ENCODE measurements around the gene C1QL2.

C1QL2 gene

DNA sequence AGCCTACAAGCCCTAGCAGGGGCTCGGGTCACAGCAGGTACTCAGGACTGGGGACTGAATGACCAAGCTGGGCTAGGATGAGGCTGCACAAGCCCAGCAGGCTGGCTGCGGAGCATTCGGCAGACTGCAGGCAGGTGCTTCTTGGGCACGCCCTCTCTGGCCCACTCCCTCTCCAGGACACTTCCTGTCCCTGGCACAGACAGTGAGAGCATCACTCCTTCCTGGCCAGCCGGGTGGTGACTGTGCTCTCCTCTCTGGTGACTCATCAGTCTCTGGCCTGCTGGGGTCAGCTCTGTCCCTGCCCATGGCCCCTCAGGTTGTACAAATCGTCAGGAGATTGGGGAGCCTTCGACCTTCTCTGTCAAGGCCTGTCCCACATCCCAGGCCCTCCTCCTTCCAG, 22.5 kb downstream of the C1QL2 start:
- no peak for DNase-seq

DNA sequence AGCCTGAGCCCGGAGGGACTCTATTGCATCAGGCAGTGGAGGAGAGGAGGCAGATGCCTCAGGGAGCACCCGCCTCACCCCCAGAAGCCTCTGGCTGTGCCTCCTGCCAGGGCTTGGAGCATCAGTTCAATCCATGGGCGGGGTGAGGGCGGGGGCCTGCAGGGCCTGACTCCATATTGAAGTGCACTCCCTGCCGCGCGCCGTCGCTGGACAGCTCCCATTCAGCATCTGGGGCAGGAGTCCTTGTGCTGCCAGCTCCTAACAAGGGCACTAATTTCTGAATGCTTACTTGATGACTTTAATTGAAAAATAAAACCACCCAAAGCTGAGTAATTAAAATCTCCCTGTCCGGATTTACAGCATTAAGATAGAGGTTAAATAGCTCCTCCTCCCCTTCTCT, 23.8 kb downstream of the C1QL2 start:
- no peak for DNase-seq

DNA sequence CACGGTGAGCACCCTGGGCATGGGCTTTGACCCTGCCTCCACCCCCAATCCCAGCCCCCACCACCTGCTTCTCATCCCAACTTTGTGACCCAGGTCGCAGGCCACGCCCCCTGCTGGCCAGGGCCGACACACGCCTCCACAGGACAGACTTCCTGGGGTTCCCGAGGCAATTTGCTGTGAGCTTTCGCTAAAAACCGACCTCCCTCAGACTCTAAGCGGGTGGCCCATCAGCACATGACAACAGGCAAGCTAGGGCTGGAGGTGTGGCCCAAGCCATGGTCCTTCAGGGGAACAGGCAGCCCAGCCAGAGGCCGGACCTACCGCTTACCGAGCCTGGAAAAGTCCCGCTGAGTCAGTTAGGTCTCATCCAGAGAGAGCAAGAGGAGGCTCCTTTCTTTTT, 31.9 kb downstream of the C1QL2 start:
- DNase-seq = no peak

DNA sequence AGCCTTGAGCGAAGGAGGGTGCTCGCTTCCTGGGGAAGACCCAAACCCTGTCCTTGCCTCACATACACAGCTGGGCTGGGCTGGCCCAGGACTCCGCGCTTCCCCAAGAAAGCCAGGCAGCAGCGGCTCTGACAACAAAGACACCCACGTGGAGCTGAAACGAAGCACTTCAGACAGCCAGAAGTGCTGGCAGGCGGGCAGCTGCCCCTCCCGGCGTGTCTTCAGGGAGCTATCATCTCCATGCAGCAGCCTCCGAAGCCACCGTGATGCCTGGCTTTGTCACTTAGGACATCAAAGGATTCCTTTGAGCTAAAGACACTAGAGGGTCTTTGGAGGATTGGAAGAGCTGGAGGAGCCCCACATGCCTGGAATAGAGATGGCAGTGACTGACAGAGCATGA, 35.2 kb downstream of the C1QL2 start:
- DNase-seq = no peak

DNA sequence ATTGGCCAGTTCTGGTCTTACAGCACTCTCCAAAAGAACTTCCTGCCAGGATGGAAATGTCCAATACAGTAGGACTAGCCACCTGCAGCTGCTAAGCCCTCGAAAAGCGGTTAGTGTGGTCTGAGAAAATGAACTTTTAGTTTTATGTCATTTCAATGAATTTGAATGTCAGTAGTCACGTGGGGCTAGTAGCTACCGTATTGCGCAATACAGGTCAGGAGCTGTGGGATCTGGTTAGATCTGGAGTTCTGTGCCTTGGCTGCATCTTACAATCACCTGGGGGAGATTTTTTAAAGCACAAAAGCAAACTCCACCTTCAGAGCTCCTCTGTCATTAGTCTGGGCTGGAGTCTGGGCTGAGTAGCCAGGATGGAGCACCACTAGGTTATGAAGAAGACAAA, 35.9 kb downstream of the C1QL2 start:
- DNase-seq = no peak

DNA sequence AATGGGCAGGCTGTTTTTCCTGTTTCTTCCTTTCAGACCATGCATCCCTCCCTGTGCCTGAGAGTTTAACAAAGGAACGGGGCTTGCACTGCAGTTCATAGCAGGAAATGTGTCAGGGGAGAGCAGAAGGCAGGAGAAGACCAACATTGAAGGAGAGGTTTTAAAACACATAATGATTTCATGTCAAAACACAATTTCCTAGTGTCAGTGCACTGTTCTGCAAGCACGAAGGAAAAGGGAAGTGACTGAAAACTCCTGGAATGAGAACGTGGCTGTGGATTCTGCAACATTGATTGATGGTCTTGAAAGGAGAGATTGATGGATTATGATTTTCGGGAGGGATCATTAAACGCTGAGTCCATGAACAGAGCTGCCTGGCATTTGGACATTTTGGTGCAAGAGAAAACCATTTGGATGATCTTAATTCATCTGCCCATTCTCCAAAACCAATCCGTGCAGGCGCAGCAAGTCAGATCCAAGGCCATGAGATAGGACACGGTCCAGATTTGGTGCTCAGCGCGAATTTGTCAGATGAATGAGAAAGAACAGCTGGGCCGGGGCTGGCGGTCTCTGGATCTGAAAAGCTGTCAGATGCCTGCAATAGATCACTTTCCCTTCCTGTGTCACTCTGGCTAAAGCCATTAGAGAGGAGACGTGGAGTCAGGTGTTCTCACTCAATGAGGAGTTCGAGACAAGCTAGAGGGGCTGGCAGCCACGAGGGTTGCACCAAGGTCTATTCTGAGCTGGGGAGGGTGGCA, 38.4 kb downstream of the C1QL2 start:
- no peak for DNase-seq

DNA sequence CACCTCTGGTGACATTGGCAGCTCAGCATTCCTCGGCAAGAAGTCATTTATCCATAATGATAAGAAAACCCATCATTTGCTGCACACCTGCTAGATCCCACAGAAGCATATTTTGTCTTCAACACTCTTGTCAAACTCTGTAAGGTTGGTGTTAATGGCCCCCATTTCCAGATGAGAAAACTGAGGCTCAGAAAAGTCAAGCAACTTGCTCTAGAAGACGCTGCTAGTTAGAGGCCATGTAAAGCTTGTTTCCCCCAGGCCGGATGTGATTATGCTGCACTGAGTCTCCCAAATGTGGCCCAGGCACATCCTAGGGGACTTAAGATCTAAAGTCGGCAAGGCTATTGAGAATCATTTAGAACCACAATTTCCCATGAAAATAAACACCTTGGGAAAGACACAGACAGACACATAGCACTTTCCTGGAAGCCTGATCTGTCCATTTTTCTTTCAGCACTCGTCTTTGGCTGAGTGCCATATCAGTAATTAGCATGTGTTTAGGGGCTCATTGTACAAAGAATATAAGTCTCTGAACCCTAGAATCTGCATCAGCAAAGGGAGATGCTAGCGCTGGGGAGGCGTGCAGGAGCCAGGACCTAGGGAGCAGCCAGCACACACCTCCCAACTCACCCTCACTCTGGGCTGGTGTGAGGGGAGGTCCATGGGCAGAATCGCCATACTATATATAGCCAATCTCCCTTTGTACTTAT, 39.3 kb downstream of the C1QL2 start:
- DNase-seq = no peak

DNA sequence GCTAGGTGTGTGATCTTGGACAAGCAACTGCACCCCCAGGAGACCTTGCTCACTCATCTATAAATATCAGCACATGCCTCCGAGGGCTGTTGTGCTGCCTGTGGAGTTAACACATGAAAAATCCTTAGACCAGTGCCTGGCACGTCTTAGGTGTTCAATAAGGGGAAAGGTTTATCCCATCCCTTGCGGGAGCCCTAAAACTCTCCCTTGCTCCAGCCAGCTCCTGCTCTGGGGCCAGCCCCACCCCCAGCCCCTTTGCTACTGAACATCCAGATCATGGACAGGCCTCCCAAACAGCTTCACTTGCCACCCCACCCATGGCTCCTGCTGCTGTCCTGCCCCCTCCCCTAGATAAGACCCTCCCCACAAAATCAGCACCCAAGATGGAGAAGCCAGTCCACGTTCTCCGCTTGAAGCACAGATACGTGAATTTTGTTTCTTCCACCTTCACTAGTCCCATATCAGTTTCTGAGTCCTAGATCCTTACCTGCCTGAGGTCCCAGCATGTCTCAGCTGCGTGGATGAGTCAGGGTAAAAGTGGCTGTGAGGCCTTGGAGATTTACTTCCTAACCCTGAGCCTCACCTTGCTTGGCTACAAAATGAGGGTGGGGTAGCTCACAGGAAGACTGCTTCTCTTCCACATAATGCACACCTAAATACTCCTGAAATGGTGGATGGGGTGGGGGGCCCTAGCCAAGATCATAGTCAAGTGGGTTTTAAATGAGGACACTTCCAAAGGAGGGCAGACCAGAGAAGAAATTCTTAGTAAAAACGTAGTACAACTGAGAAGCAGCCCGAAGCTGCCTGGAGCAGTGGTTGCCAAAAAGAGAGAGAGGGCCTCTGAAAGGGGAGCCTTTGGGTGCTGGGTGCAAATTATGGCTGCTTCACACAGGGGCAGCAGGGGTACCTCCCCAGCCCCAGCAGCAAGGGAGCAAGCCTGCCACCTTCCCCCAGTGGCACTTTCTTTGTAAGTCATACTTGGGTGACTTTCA, 40.4 kb downstream of the C1QL2 start:
- no peak for DNase-seq

DNA sequence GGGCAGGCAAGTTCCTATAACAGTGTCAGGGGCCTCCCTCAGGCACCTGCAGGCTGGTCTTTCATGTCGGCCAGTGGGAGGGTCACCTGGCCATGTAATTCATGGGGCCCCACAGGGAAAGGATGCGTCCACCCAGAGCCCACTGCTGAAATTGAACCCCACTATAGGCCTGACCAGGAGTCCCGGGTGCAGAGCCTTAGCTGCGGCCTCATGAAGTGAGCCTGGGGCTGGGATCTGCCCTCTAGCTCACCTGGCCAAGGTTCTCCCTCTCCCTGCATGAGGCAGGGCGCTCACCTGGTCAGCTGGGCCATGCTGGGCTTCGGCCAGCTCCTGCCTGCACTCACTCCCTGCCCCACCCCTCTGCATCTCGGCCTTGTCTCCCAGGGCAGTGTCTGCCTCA, 41.1 kb downstream of the C1QL2 start:
- DNase-seq = no peak

DNA sequence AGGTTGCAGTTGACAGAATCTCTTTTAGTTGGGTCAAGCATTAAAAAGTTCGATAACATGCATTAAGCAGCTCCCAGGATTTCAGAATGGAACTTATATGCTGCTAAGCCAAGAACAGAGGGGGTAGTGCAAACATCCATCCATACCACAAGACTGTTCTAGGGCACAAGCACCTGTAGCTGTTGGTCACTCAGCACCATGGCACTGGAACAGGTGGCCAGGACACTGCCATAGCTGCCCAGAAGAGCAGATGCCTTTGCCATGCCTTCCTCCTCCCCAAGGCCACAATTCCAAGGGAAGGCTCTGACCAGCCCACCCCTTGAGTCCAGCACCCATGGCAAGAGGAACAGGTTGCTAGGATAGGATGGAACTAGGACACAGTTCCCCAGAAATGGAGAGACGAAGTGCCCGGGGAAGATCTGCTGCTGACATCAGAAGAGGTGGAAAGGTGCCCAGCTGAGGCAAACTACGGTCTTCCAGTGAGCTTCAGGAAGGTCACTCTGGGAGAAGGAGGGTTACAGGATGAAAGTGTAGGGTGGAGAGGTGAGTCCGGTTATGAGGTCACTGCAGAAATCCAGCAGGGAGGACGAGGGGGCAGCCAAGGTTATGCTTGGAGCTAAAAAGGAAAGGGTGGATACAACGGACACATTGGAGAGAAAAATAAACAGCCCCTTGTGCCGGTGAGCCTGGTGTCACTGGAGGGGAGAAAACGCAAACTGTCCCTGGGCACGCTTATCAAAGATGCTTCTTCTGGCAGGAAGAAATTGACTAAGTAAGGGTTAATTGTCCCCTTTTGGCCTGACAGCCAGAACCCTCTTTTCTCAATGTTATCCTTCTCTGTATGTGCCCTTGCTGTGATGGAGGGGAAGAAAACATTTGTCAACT, 41.9 kb downstream of the C1QL2 start:
- DNase-seq = no peak

DNA sequence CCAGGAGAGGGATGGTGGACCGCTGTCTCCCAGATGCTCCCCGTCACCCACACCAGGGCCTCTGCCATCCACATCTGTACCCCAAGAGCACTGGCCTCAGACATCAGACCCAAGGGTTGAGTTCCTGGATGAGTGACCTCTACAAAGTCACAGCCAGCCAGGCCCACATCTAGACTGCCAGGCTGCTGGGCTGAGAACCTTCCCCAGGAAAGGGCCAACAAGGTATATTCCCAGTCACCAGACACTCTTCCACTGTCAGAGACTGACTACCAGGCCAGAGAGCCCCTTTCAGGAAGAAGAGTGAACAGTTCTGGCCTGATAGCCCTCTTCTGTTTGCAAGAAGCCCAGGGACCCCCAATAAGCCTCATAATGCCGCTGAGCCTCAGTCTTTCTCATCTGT, 44.3 kb downstream of the C1QL2 start:
- no peak for DNase-seq

DNA sequence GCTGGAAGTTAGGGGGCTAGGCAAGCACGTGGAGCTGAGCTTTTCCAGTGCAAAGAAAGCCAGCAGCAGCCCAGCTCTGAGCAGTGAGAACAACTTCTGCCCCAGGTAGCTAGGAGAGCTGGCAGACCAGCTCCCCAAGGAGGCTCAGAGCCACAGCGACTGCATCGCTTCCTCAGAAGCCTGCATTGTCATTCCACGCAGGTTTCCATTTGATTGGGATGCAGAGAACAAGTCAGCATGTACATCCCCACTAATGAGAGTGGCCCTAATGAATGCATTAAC, 45.1 kb downstream of the C1QL2 start:
- DNase-seq = no peak

DNA sequence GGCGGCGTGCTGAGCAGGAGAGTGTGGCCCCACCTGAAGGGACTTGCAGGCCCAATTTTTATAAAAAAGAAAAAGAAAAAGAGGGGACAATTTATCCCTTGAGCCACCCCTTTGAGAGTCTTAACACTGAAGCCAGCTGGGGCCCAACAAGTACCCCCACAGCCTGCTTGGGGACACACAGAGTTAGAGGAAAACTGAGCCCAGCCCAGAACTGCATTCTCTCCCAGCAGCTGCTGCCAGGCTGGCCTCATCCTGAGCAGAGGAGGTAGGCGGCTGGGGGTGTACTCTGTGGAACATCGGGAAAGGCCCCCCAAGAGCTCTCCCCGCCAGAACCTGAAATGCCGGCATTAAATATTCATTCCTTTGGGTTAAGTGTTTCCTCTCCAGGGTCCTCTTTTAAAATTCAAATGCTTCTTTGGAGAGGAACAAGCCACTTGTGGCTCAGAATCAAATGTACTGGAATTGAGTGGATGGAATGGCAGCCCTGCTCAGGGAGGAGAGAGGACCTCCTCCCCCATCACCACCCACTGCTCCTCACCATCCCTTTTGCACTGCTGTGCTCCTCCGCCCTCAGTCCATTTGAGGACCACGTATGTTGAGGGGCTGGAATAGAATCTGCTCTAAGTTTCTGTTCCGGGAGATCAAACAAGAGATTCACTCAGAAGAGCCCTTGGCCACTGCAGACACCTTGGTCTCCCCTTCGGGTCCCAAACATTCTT, 45.6 kb downstream of the C1QL2 start:
- DNase-seq = no peak

DNA sequence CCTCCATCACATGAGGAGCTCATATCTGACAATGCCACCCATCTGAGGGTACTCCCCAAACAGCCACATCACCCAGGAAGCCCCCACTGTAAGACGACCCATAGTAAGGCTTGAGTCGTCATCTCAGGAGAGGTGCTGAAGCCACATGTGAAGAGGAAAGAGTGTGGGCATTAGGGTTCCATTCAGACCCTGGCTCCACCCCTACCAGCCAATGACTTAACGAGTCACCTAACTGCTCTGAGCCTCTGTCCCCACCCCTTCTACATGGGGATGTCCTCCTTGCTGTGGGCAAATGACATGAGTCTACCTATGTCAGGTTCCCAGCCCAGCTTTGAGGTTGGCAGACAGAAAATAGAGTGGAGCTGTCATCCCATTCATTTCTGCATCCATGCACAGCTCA, 46.3 kb downstream of the C1QL2 start:
- DNase-seq = no peak

DNA sequence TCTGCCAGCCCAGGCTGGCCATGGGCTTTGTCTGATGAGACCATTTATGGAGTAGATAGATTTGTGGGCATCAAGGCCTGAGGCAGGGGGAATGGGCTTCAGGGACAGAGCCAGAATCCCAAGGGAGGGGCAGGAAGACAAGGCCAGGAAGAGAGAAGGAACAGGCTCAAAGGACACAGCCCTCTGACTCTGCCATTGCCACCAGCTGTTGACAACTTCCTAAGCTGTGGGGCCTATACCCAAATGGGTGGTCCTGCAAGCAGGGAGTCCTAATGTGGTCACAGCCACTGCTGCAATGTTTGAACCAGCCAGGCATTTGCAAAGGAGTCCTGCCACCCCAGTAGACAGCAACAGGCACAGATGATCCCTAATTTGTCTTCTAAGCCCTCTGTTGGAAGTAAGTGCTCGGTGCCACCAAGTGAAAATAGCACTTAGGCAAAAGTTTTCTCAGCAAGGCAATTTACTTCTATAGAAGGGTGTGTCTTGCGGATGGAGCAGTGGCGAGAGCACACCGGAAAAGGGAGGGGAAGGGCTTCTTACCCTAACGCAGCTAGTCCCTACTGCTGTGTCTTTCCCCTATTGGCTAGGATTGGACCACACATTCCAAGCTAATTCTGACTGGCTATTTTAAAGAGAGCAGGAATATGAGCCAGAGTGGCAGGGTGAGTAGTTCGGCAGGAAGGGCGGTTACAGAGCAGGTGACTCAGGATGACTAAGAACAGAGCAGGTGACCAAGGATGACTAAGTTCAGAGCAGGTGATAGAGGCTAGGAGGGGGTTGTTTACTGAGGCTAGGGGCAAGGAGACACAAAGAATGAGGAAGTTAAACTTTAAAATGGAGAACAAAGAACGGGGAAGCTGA, 47.2 kb downstream of the C1QL2 start:
- DNase-seq = no peak

DNA sequence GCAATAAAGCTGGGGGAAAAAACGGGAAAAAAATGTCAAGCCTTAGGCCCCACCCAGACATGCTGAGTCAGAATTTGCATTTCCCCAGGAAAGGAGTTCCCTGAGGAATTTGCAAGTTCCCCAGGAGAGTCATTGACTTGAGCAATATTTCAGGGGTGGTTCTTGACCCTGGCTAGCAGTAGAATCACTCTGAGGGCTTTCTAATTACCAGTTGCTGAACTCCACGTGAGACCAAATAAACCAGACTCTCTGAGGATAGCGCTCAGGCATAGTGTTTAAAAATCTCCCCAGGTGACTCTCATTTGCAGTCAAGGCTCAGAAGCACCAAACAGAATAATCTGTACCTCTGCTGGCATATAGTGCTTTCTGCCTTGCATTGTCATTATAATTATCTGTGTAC, 48.7 kb downstream of the C1QL2 start:
- DNase-seq = peak; percentile 36

DNA sequence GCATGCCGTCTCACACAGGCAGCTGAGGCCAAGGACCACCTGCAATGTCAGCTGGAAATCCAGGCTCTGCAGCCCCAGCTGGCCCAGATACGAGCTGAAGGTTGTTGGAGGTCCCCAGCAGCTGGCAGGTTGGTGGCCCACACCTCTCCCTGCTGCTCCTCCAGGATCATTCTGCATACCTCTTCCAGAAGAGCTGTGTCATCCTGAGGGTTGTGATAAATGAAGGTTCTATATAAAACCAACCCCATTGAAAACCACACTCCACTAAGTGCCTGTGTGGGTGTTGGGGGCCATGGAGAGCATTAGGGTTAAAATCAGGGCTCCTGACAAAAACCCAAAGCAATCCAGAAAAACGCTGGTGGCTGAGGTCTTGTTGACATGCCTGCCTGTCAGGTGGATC, 50.4 kb downstream of the C1QL2 start:
- no peak for DNase-seq

DNA sequence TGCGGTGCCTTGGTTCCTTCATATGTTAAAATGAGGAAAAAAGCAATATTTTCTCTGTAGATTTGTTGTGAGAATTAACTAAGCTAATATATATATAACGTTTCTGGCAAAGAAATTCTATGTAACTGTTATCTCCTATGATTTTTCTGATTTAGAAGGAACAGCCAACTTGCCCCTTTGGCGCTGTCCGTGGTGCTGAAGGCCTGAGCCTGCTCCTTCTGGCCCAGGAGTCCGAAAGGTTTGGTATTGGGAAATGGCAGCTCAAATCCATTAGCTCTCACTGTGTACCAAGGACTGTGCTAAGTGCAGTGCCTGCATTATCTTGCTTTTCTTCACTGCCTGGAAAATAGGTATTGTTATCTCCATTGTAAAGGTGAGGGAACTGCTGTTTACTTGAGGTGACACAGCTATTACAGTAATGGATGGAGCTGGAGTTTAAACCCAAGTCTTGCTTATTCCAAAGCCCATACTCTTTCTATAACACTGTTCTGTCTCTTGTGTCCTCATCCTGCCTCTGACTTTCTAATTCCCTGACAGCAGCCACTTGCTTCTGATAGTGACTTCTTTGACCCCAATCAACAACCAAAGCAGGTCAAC, 52.2 kb downstream of the C1QL2 start:
- DNase-seq = peak; percentile 17
